Measurements from ENCODE around the gene PI4K2B. TPM values are rescaled to one million over a fixed set of nuclear protein-coding genes. Genes with fewer than 3 reads are reported as not detected.
"Not testable (repeated sequence)": the region's sequence is repeated elsewhere in the genome, so short reads cannot be mapped to it uniquely, and the experiment has no call there.

Gene PI4K2B
- total RNA-seq, 4 donors from 2014 or later: 34.3 to 53.7 (median 49.1) TPM

DNA sequence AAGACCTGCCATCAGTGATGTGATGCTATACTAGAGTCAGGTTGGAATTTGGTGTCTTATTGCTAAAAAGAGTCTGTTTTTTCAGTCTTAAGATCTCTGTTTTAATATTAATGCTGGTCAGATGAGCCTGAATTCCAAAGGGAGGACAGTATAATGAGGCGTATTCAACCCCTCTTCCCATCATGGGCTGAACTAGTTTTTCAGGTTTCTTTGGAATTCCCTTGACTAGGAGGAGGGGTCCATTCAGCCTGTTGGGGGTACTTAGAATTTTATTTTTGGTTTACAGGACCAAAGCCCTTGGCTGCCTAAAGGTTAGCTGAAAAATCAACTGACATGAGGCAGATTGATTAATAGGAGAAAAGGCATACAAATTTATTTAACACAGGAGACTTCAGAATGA, 24.1 kb upstream of the PI4K2B start:
- no peak overlapping the region for H3K4me3 ChIP-seq (replicated peaks in 1 of 3)
- WGBS, 2 donors: 50 to 65% methylated on average over 1 of the region's 1 CpG

DNA sequence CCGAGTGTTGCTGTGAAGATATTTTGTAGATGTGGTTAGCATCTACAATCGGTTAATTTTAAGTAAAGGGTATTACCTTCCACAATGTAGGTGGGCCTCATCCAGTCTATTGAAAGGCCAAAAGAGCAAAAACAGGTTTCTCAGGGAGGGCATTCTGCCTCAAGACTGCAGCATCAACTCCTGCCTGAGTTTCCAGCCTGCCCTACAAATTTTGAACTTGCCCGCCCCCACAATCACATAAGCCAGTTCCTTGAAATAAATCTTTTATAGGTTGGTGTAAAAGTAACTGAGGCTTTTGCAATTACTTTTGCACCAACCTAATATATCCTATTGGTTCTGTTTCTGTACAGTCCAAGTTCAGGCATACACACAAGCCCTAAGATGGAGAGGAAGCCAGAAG, 22.1 kb upstream of the PI4K2B start:
- Histone ChIP-seq H3K4me1 (no peaks in the 10 kb centered on the region), H3K36me3 (no peaks in the 10 kb centered on the region), H3K27me3 (no peaks in the 10 kb centered on the region), H3K27ac (no peak overlapping the region), H3K9me3 (no peaks in the 10 kb centered on the region), H3K4me3 (replicated peaks in 1 of 3) (no peak overlapping the region)
- 93 to 95% methylated on average over 3 of the region's 3 CpGs for WGBS, 2 donors
- intact Hi-C loops (cut with DNase I): no loop called here
- no peak for DNase-seq
- TF ChIP-seq POLR2A (IDR thresholded peaks at IDR 0.05): no peak
- TF ChIP-seq, protein P1, sequence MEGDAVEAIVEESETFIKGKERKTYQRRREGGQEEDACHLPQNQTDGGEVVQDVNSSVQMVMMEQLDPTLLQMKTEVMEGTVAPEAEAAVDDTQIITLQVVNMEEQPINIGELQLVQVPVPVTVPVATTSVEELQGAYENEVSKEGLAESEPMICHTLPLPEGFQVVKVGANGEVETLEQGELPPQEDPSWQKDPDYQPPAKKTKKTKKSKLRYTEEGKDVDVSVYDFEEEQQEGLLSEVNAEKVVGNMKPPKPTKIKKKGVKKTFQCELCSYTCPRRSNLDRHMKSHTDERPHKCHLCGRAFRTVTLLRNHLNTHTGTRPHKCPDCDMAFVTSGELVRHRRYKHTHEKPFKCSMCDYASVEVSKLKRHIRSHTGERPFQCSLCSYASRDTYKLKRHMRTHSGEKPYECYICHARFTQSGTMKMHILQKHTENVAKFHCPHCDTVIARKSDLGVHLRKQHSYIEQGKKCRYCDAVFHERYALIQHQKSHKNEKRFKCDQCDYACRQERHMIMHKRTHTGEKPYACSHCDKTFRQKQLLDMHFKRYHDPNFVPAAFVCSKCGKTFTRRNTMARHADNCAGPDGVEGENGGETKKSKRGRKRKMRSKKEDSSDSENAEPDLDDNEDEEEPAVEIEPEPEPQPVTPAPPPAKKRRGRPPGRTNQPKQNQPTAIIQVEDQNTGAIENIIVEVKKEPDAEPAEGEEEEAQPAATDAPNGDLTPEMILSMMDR (IDR thresholded peaks at IDR 0.05): no peak

More for the DNA sequence above, 24.1 kb upstream of the PI4K2B start:
- no peak overlapping the region for H3K27ac ChIP-seq
- no peaks in the 10 kb centered on the region for H3K4me1 ChIP-seq
- H3K36me3 ChIP-seq: no peaks in the 10 kb centered on the region
- DNase-seq: no peak
- H3K9me3 ChIP-seq: no peaks in the 10 kb centered on the region
- no peaks in the 10 kb centered on the region for H3K27me3 ChIP-seq
- intact Hi-C loops (cut with DNase I): no loop called here
- TF ChIP-seq, protein P1 (IDR thresholded peaks at IDR 0.05): no peak
- TF ChIP-seq POLR2A (IDR thresholded peaks at IDR 0.05): no peak

DNA sequence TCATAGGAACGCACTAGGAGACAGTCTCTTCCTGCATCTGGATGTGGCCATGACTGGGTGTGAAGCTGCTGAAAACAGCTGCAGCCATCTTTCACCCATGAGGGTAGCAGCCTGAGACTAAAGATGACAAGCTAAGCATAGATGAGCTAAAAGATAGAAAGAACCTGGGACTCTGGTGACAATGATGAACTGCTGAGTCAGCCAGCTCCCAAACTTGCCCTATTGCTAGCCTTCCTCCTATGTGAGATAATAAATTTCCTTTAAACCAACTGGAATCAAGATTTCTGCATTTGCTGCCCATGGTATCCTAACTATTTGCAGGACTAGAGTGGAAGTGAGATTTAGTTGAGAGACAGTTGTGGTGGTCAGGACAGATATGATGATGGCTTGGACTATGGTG, 21.0 kb upstream of the PI4K2B start:
- TF ChIP-seq, protein P1 (IDR thresholded peaks at IDR 0.05): no peak
- TF ChIP-seq POLR2A (IDR thresholded peaks at IDR 0.05): no peak

DNA sequence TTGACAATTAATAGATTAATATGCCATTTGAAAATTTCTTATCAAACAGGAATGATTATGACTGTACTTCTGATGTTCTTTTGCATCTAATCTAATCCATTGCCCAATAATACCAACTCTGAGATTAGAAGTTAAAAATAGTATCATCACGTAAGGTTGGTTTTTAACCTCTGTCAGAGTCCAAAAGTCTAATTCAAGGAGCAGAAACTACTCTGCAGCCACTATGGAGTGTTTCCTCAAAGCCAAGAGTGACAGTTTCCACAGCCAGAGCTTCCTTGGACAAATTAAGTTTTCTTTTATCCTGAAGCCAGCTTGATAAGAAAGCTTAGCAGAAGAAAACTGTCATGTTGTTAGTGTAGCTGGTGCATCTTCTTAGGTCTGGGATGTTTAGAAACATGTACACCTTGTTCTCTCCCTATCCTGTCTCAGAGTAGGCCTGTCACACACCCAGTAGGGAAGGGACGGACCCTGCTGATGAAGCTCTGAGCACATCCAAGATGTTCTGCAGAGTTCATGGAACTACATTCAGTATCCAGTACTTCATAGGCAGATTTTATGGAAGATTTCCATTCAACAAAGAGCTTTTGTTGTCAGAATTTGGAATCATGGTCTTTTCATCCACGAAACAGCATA, 20.4 kb upstream of the PI4K2B start:
- intact Hi-C loops (cut with DNase I): no loop called here
- no peak overlapping the region for H3K4me3 ChIP-seq (replicated peaks in 1 of 3)

More for the DNA sequence above, 21.0 kb upstream of the PI4K2B start:
- 91 to 100% methylated on average over 1 of the region's 1 CpG for WGBS, 2 donors
- Histone ChIP-seq H3K4me3 (replicated peaks in 1 of 3) (no peak overlapping the region), H3K27me3 (no peaks in the 10 kb centered on the region), H3K27ac (no peak overlapping the region), H3K9me3 (no peaks in the 10 kb centered on the region), H3K36me3 (no peaks in the 10 kb centered on the region), H3K4me1 (no peaks in the 10 kb centered on the region)
- intact Hi-C loops (cut with DNase I): no loop called here
- DNase-seq: no peak

DNA sequence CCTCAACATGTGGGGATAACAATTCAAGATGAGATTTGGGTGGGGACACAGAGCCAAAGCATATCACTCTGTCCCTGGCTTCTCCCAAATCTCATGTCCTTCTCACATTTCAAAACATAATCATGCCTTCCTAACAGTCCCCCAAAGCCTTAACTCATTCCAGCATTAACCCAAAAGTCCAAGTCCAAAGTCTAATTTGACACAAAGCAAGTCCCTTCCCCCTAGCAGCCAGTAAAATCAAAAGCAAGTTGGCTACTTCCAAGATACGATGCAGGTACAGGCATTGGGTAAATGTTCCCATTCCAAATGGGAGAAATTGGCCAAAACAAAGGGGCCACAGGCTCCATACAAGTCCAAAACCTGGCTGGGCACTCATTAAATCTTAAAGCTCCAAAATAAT, 19.1 kb upstream of the PI4K2B start:
- WGBS, 2 donors: 83 to 88% methylated on average over 1 of the region's 1 CpG
- H3K27ac ChIP-seq; intact Hi-C loops (cut with DNase I); H3K36me3 ChIP-seq; H3K4me3 ChIP-seq (replicated peaks in 1 of 3); H3K27me3 ChIP-seq; H3K9me3 ChIP-seq; DNase-seq; H3K4me1 ChIP-seq: not testable (repeated sequence)

More for the DNA sequence above, 20.4 kb upstream of the PI4K2B start:
- H3K27ac ChIP-seq: no peak overlapping the region
- H3K36me3 ChIP-seq: no peaks in the 10 kb centered on the region
- TF ChIP-seq POLR2A (IDR thresholded peaks at IDR 0.05): no peak
- TF ChIP-seq, protein P1 (IDR thresholded peaks at IDR 0.05): no peak
- H3K4me1 ChIP-seq: no peaks in the 10 kb centered on the region
- H3K9me3 ChIP-seq: no peaks in the 10 kb centered on the region
- no peaks in the 10 kb centered on the region for H3K27me3 ChIP-seq
- DNase-seq: no peak
- WGBS, 2 donors: 91 to 92% methylated on average over 3 of the region's 3 CpGs
